GM23248 (cell line): ENCODE data around the gene TRAF3IP3. TPM values are rescaled to one million over a fixed set of nuclear protein-coding genes. Genes with fewer than 3 reads are reported as not detected.

Experiments
- DNase-seq: peaks from one replicate; pipeline ENCODE4 v3.0.0-alpha.2; 2015
- H2AFZ ChIP-seq: fragments of 200-600 bp; sonication (generic); 2 replicates; pipeline ENCODE4 v1.6.1; 2016; ENCODE audit warnings: antibody characterized with exemption
- H3F3A ChIP-seq: fragments of 200-600 bp; sonication (generic); 2 replicates; pipeline ENCODE4 v1.6.1; 2016; ENCODE audit warnings: mild to moderate bottlenecking, antibody characterized with exemption, mixed run types; ENCODE audit not compliant: insufficient read depth
- H3K27ac ChIP-seq: fragments of 200-600 bp; sonication (generic); 2 replicates; pipeline ENCODE4 v1.5.1; 2016; ENCODE audit warnings: mild to moderate bottlenecking
- H3K27me3 ChIP-seq: fragments of 200-600 bp; sonication (generic); replicated peaks from 2 replicates; pipeline ENCODE4 v1.6.1; 2016; ENCODE audit warnings: mild to moderate bottlenecking; ENCODE audit not compliant: insufficient read depth
- H3K36me3 ChIP-seq: fragments of 200-600 bp; sonication (generic); 2 replicates; pipeline ENCODE4 v1.6.1; 2016; ENCODE audit warnings: low read depth, mild to moderate bottlenecking
- H3K4me1 ChIP-seq: fragments of 200-600 bp; sonication (generic); 2 replicates; pipeline ENCODE4 v1.6.1; 2016; ENCODE audit warnings: mild to moderate bottlenecking; ENCODE audit not compliant: insufficient read depth
- H3K4me2 ChIP-seq: fragments of 200-600 bp; sonication (generic); one replicate; pipeline ENCODE4 v1.6.1; 2016; ENCODE audit warnings: mild to moderate bottlenecking; ENCODE audit not compliant: unreplicated experiment
- H3K4me3 ChIP-seq: fragments of 200-600 bp; sonication (generic); 2 replicates; pipeline ENCODE4 v1.5.1; 2016; ENCODE audit warnings: mild to moderate bottlenecking
- H3K79me2 ChIP-seq: fragments of 200-600 bp; sonication (generic); 2 replicates; pipeline ENCODE4 v1.6.1; 2016; ENCODE audit warnings: mild to moderate bottlenecking; ENCODE audit not compliant: insufficient read depth
- H3K9ac ChIP-seq: fragments of 200-600 bp; sonication (generic); 2 replicates; pipeline ENCODE4 v1.6.1; 2016; ENCODE audit warnings: mild to moderate bottlenecking
- H3K9me2 ChIP-seq: fragments of 200-600 bp; sonication (generic); 2 replicates; pipeline ENCODE4 v1.6.1; 2016; ENCODE audit warnings: mixed run types, mild to moderate bottlenecking, moderate library complexity; ENCODE audit not compliant: insufficient read depth
- H3K9me3 ChIP-seq: fragments of 200-600 bp; sonication (generic); one replicate; pipeline ENCODE4 v1.6.1; 2017; ENCODE audit warnings: low read depth
- H4K20me1 ChIP-seq: fragments of 200-600 bp; sonication (generic); 2 replicates; pipeline ENCODE4 v1.6.0; 2016; ENCODE audit not compliant: insufficient read depth
- EZH2 ChIP-seq: fragments of 200-600 bp; sonication (generic); IDR thresholded peaks from 2 replicates; pipeline ENCODE4 v1.6.1; 2018; ENCODE audit warnings: antibody characterized with exemption, mild to moderate bottlenecking; ENCODE audit not compliant: insufficient read depth, poor library complexity, severe bottlenecking
- EZH2phosphoT487 ChIP-seq: fragments of 200-600 bp; sonication (generic); IDR thresholded peaks from 2 replicates; pipeline ENCODE4 v1.6.1; 2018; ENCODE audit warnings: antibody characterized with exemption, moderate library complexity, mild to moderate bottlenecking, low read depth; ENCODE audit not compliant: insufficient read depth
- WGBS, 2 experiments: methylation state at CpG; one replicate each; pipeline ENCODE4 v1.1.6; 2015 to 2017; ENCODE audit warnings: low lambda C conversion rate in 2 of 2, low coverage in 1 of 2; ENCODE audit errors: missing lambda C conversion rate in 2 of 2; 5-methylcytosine and 5-hydroxymethylcytosine counted together
- in situ Hi-C: fragments of 300-500 bp; cut with MboI; formaldehyde crosslinking; loops from 2 replicates; pipeline ENCODE4 v1.15.0; 2020
- polyA plus RNA-seq: library from polyadenylated mRNA; unstranded; fragments of >200 nt; fragmentation: Nextera tagmentation; extraction: Ambion mirVana; gene quantifications from 2 replicates; pipeline ENCODE4 v1.2.1, GENCODE V29; 2016
- total RNA-seq: library from RNA; depleted of rRNA; stranded (reverse); fragments of >200 nt; shearing (Covaris generic); gene quantifications from 2 replicates; pipeline ENCODE4 v1.2.3, GENCODE V29; 2014

TRAF3IP3 gene
- total and polyA plus RNA-seq, 2 experiments from 2014 or later = not detected

GRCh38 chr1:209720326-209720725 is 35.5 kb upstream of the TRAF3IP3 start:
- Histone ChIP-seq H3K9me3 (no peaks in the 10 kb centered on the region), H3K4me1 (no peaks in the 10 kb centered on the region), H3K4me3 (no peak overlapping the region), H3K4me2 (no peak overlapping the region), H3K9me2 (no peaks in the 10 kb centered on the region), H2AFZ (no peak overlapping the region), H4K20me1 (no peaks in the 10 kb centered on the region), H3K9ac (no peak overlapping the region), H3K27me3 (peaks cover 7% of the 10 kb centered on the region; the same call in 1 of the 2 replicates), H3K27ac (no peak overlapping the region), H3K36me3 (no peaks in the 10 kb centered on the region), H3F3A (no peaks in the 10 kb centered on the region), H3K79me2 (no peaks in the 10 kb centered on the region)
- TF ChIP-seq EZH2 = no peak
- no peak for TF ChIP-seq EZH2phosphoT487
- 79% methylated on average over 4 of the region's 4 CpGs for WGBS, 2 experiments
- in situ Hi-C loops = no loop called here
- DNase-seq = no peak

DNA sequence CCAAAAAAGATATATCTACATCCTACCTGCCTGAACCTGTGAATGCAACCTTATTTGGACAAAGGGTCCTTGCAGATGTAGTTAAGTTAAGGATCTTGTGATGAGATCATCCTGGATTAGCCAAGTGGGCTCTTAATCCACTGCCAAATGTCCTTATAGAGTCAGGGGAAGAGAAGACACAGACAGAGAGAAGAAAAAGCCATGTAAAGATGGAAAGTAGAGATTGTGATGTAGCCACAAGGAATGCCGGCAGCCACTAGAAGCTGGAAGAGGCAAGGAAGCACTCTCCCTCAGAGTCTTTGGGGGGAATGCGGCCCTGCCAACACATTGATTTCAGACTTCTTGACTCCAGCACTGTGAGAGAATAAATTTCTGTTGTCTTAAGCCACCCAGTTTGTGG is 35.0 kb upstream of the TRAF3IP3 start:
- DNase-seq = no peak
- in situ Hi-C loops = no loop called here
- Histone ChIP-seq H3K36me3 (no peaks in the 10 kb centered on the region), H3K4me1 (no peaks in the 10 kb centered on the region), H4K20me1 (no peaks in the 10 kb centered on the region), H3K4me2 (no peak overlapping the region), H3K9ac (no peak overlapping the region), H3K9me2 (no peaks in the 10 kb centered on the region), H3K27ac (no peak overlapping the region), H3K27me3 (peaks cover 7% of the 10 kb centered on the region; the same call in 1 of the 2 replicates), H3K4me3 (no peak overlapping the region), H3K9me3 (no peaks in the 10 kb centered on the region), H3F3A (no peaks in the 10 kb centered on the region), H2AFZ (no peak overlapping the region), H3K79me2 (no peaks in the 10 kb centered on the region)
- TF ChIP-seq EZH2phosphoT487 (no peak), EZH2 (no peak)
- 78 to 79% methylated on average over 2 of the region's 2 CpGs for WGBS, 2 experiments

GRCh38 chr1:209721323-209721722 is 34.5 kb upstream of the TRAF3IP3 start:
- Histone ChIP-seq H3K9me3 (no peaks in the 10 kb centered on the region), H3K36me3 (no peaks in the 10 kb centered on the region), H2AFZ (no peak overlapping the region), H3K27me3 (peaks cover 7% of the 10 kb centered on the region; the same call in 1 of the 2 replicates), H4K20me1 (no peaks in the 10 kb centered on the region), H3K4me2 (no peak overlapping the region), H3K4me3 (no peak overlapping the region), H3K4me1 (no peaks in the 10 kb centered on the region), H3K9ac (no peak overlapping the region), H3K79me2 (no peaks in the 10 kb centered on the region), H3F3A (no peaks in the 10 kb centered on the region), H3K27ac (no peak overlapping the region), H3K9me2 (no peaks in the 10 kb centered on the region)
- in situ Hi-C loops = no loop called here
- no peak for DNase-seq
- 15 to 26% methylated on average over 1 of the region's 1 CpG for WGBS, 2 experiments
- TF ChIP-seq EZH2phosphoT487 (no peak), EZH2 (no peak)

DNA sequence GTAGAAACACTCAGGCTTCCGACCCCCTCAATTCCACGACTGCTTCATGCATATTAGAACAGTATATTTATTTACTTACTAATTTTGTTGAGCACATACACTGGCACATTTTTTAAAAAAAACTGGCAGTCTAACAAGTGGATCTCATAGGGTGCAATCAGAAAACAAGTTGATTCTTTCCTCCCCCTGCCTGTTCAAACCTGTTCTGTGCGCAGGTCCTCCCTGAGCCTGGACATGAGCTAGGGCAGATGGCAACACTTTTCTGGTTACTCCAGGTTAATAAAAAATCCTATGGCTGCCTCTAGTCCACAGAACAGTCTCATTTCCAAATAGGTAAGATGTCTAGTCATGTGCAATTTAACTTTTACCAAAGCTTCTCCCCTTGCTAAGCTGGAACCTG is 32.6 kb upstream of the TRAF3IP3 start:
- Histone ChIP-seq H3K9ac (no peak overlapping the region), H3K4me2 (no peak overlapping the region), H3K36me3 (no peaks in the 10 kb centered on the region), H3K27ac (no peak overlapping the region), H3K9me2 (no peaks in the 10 kb centered on the region), H3K9me3 (no peaks in the 10 kb centered on the region), H3K4me1 (no peaks in the 10 kb centered on the region), H3F3A (no peaks in the 10 kb centered on the region), H4K20me1 (no peaks in the 10 kb centered on the region), H2AFZ (no peak overlapping the region), H3K4me3 (no peak overlapping the region), H3K79me2 (no peaks in the 10 kb centered on the region), H3K27me3 (no peaks in the 10 kb centered on the region)
- DNase-seq = no peak
- in situ Hi-C loops = no loop called here
- 85 to 94% methylated on average over 3 of the region's 3 CpGs for WGBS, 2 experiments
- TF ChIP-seq EZH2phosphoT487 (no peak), EZH2 (no peak)
